ENCODE data around the gene TNFAIP8L1.
"Not testable (repeated sequence)": the region's sequence is repeated elsewhere in the genome, so short reads cannot be mapped to it uniquely, and the experiment has no call there.

Gene TNFAIP8L1

GRCh38 chr19:4671185-4671851 is 32.0 kb downstream of the TNFAIP8L1 start:
- Histone ChIP-seq H3K9ac (ENCODE audit: insufficient read length, low read depth) (no peak overlapping the region), H3K27me3 (ENCODE audit: insufficient read depth, insufficient read length) (no peaks in the 10 kb centered on the region)

GRCh38 chr19:4673216-4673615 is 33.9 kb downstream of the TNFAIP8L1 start:
- H3K27me3 ChIP-seq (ENCODE audit: insufficient read depth, insufficient read length), result no peaks in the 10 kb centered on the region
- peaks cover 23% of the 10 kb centered on the region for H3K4me1 ChIP-seq (ENCODE audit: insufficient read depth, insufficient read length)
- H3K9me3 ChIP-seq (ENCODE audit: insufficient read depth, low read length), result no peaks in the 10 kb centered on the region
- H3K36me3 ChIP-seq (ENCODE audit: insufficient read depth, insufficient read length, low read length), result peaks cover 40% of the 10 kb centered on the region
- no peak overlapping the region for H3K9ac ChIP-seq (ENCODE audit: insufficient read length, low read depth)
- no peak for DNase-seq (ENCODE audit: low read depth, low spot score)
- no peak for TF ChIP-seq YY1 (IDR thresholded peaks at IDR 0.05; ENCODE audit: insufficient read depth, insufficient read length)
- no peak for TF ChIP-seq SUZ12 (IDR thresholded peaks at IDR 0.05; ENCODE audit: extremely low read depth, insufficient read depth, insufficient read length)
- no peak for TF ChIP-seq ZNF274 (IDR thresholded peaks at IDR 0.05; ENCODE audit: low read depth, low read length)
- H3K4me3 ChIP-seq (ENCODE audit: insufficient read length, low read depth), result no peak overlapping the region

More at GRCh38 chr19:4671185-4671851, 32.0 kb downstream of the TNFAIP8L1 start:
- H3K9me3 ChIP-seq (ENCODE audit: insufficient read depth, low read length), result no peaks in the 10 kb centered on the region
- peaks cover 39% of the 10 kb centered on the region for H3K36me3 ChIP-seq (ENCODE audit: insufficient read depth, insufficient read length, low read length)
- no peak overlapping the region for H3K4me3 ChIP-seq (ENCODE audit: insufficient read length, low read depth)
- TF ChIP-seq YY1 (IDR thresholded peaks at IDR 0.05; ENCODE audit: insufficient read depth, insufficient read length), result no peak
- no peak for TF ChIP-seq ZNF274 (IDR thresholded peaks at IDR 0.05; ENCODE audit: low read depth, low read length)
- TF ChIP-seq SUZ12 (IDR thresholded peaks at IDR 0.05; ENCODE audit: extremely low read depth, insufficient read depth, insufficient read length), result no peak
- DNase-seq (ENCODE audit: low read depth, low spot score), result no peak
- H3K4me1 ChIP-seq (ENCODE audit: insufficient read depth, insufficient read length), result peaks cover 11% of the 10 kb centered on the region

GRCh38 chr19:4673726-4674125 is 34.4 kb downstream of the TNFAIP8L1 start:
- Histone ChIP-seq H3K27me3 (ENCODE audit: insufficient read depth, insufficient read length) (no peaks in the 10 kb centered on the region), H3K9me3 (ENCODE audit: insufficient read depth, low read length) (no peaks in the 10 kb centered on the region), H3K9ac (ENCODE audit: insufficient read length, low read depth) (no peak overlapping the region), H3K36me3 (ENCODE audit: insufficient read depth, insufficient read length, low read length) (peaks cover 40% of the 10 kb centered on the region), H3K4me3 (ENCODE audit: insufficient read length, low read depth) (no peak overlapping the region), H3K4me1 (ENCODE audit: insufficient read depth, insufficient read length) (peaks cover 27% of the 10 kb centered on the region)
- DNase-seq (ENCODE audit: low read depth, low spot score), result no peak
- TF ChIP-seq SUZ12 (IDR thresholded peaks at IDR 0.05; ENCODE audit: extremely low read depth, insufficient read depth, insufficient read length) (no peak), ZNF274 (IDR thresholded peaks at IDR 0.05; ENCODE audit: low read depth, low read length) (no peak), YY1 (IDR thresholded peaks at IDR 0.05; ENCODE audit: insufficient read depth, insufficient read length) (no peak)

- H3K9ac ChIP-seq (ENCODE audit: insufficient read length, low read depth), result no peak overlapping the region
- no peak overlapping the region for H3K4me3 ChIP-seq (ENCODE audit: insufficient read length, low read depth)
- peaks cover 46% of the 10 kb centered on the region for H3K36me3 ChIP-seq (ENCODE audit: insufficient read depth, insufficient read length, low read length)
- H3K9me3 ChIP-seq (ENCODE audit: insufficient read depth, low read length), result no peaks in the 10 kb centered on the region
- no peak for TF ChIP-seq ZNF274 (IDR thresholded peaks at IDR 0.05; ENCODE audit: low read depth, low read length)
- no peak for TF ChIP-seq YY1 (IDR thresholded peaks at IDR 0.05; ENCODE audit: insufficient read depth, insufficient read length)
- TF ChIP-seq SUZ12 (IDR thresholded peaks at IDR 0.05; ENCODE audit: extremely low read depth, insufficient read depth, insufficient read length), result no peak
- H3K4me1 ChIP-seq (ENCODE audit: insufficient read depth, insufficient read length), result peaks cover 23% of the 10 kb centered on the region
- no peaks in the 10 kb centered on the region for H3K27me3 ChIP-seq (ENCODE audit: insufficient read depth, insufficient read length)
- no peak for DNase-seq (ENCODE audit: low read depth, low spot score)
Observed at GRCh38 chr19:4675346-4675745, 36.0 kb downstream of the TNFAIP8L1 start.

- Histone ChIP-seq H3K4me3 (ENCODE audit: insufficient read length, low read depth) (no peak overlapping the region), H3K36me3 (ENCODE audit: insufficient read depth, insufficient read length, low read length) (peaks cover 55% of the 10 kb centered on the region)
- DNase-seq (ENCODE audit: low read depth, low spot score), result peak; percentile 77
Observed at GRCh38 chr19:4676955-4677731, 37.8 kb downstream of the TNFAIP8L1 start.

GRCh38 chr19:4678881-4679790 is 39.8 kb downstream of the TNFAIP8L1 start:
- H3K9ac ChIP-seq (ENCODE audit: insufficient read length, low read depth), result peak overlapping the region; percentile 61
- peak; percentile 58 for DNase-seq (ENCODE audit: low read depth, low spot score)
- H3K4me1 ChIP-seq (ENCODE audit: insufficient read depth, insufficient read length), result peaks cover 19% of the 10 kb centered on the region
- H3K36me3 ChIP-seq (ENCODE audit: insufficient read depth, insufficient read length, low read length), result peaks cover 74% of the 10 kb centered on the region
- H3K4me3 ChIP-seq (ENCODE audit: insufficient read length, low read depth), result no peak overlapping the region
- TF ChIP-seq ZNF274 (IDR thresholded peaks at IDR 0.05; ENCODE audit: low read depth, low read length) (no peak), YY1 (IDR thresholded peaks at IDR 0.05; ENCODE audit: insufficient read depth, insufficient read length) (no peak), SUZ12 (IDR thresholded peaks at IDR 0.05; ENCODE audit: extremely low read depth, insufficient read depth, insufficient read length) (no peak)
- no peaks in the 10 kb centered on the region for H3K9me3 ChIP-seq (ENCODE audit: insufficient read depth, low read length)
- H3K27me3 ChIP-seq (ENCODE audit: insufficient read depth, insufficient read length), result no peaks in the 10 kb centered on the region

More at GRCh38 chr19:4676955-4677731, 37.8 kb downstream of the TNFAIP8L1 start:
- no peaks in the 10 kb centered on the region for H3K9me3 ChIP-seq (ENCODE audit: insufficient read depth, low read length)
- H3K27me3 ChIP-seq (ENCODE audit: insufficient read depth, insufficient read length), result no peaks in the 10 kb centered on the region
- H3K4me1 ChIP-seq (ENCODE audit: insufficient read depth, insufficient read length), result peaks cover 23% of the 10 kb centered on the region
- TF ChIP-seq YY1 (IDR thresholded peaks at IDR 0.05; ENCODE audit: insufficient read depth, insufficient read length) (no peak), ZNF274 (IDR thresholded peaks at IDR 0.05; ENCODE audit: low read depth, low read length) (no peak), SUZ12 (IDR thresholded peaks at IDR 0.05; ENCODE audit: extremely low read depth, insufficient read depth, insufficient read length) (no peak)
- H3K9ac ChIP-seq (ENCODE audit: insufficient read length, low read depth), result peak overlapping the region; percentile 45

GRCh38 chr19:4680021-4680420 is 40.7 kb downstream of the TNFAIP8L1 start:
- not testable (repeated sequence) for DNase-seq (ENCODE audit: low read depth, low spot score); H3K9me3 ChIP-seq (ENCODE audit: insufficient read depth, low read length); H3K27me3 ChIP-seq (ENCODE audit: insufficient read depth, insufficient read length); H3K9ac ChIP-seq (ENCODE audit: insufficient read length, low read depth); H3K4me3 ChIP-seq (ENCODE audit: insufficient read length, low read depth)
- Histone ChIP-seq H3K36me3 (ENCODE audit: insufficient read depth, insufficient read length, low read length) (peaks cover 78% of the 10 kb centered on the region), H3K4me1 (ENCODE audit: insufficient read depth, insufficient read length) (peaks cover 19% of the 10 kb centered on the region)
